GM20431 (cell line): ENCODE measurements around the gene CCNF.
"Not testable (repeated sequence)": the region's sequence is repeated elsewhere in the genome, so short reads cannot be mapped to it uniquely, and the experiment has no call there.

Experiments used
- in situ Hi-C: fragments of 300-500 bp; cut with MseI, MboI; formaldehyde crosslinking; loops from one replicate; pipeline ENCODE4 v1.15.0; 2020; ENCODE audit warnings: low sequenced_read_pairs; ENCODE audit not compliant: unreplicated experiment

Gene CCNF

DNA sequence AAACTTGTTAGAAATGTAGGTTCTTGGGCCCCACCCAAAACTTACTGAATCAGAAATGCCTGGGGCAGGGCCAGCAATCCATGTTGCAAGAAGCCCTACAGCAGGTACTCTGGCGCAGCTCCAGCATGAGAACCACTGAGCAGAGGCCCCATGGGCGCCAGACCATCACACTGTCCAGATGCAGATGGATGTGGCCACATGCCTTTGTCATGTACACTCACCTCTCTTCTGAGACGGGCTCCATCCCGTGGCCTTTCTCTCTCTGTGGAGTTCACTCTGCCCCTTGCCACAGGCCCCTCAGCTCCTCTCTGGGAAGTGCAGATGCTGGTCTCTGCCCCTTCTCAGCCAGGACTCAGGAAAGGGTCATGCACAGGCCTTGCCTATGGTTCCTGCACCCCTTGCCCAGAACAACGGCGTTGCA is 2.3 kb upstream of the CCNF start:
- in situ Hi-C loops = no loop called here

DNA sequence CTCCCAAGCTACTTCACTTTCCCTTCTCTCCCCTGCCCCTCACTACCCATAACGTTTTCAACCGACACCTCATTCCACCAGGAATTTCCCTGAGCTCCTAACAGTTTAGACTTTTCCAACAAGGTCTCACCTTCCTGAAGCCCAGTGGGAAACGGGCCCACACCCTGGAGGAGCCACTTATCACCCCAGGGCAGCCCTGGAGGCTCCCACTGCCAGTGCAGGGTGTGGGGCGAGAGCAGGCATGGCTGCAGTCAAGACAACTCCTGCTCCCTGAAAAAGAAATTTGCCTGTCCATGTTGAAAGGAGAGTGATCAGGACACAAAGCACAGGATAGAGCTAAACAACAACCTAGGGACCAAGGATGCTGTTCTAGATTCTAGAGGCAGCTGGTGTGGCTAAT is 1.7 kb upstream of the CCNF start:
- in situ Hi-C loops = no loop called here

DNA sequence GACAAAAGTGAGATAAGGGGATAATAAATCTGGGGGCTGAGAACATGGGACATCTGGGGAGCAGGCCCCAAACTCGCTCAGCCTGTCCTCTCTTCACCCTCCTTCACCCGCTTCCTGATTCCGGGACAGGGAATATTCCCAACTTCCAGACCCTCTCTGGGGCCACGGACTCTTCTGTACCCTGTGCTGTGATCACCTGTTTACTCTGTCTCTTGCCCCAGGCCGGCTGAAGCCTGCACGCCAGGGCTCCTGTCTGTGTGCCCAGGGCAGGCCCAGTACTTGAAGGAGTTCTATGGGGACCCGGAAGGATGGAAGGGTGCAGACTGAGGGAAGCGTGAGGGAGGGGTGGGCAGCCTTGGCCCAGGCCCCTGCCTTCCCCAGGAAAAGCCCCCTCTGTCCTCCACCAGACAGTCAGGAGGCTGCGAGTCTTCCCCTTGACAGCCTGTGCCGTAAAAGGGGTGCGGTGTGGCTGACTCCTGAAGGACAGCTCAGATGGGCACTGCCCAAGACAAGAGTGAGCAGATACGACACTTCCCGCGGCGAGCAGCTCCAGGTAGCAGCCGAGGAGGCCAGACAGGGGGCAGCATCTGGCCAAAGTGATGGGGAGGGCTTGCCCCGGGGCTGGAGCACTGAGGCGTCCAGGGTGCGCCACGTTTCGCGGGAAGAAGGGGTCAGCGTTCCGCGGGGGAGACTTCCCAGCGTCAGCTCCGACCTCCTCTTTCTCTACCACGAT is 1.0 kb upstream of the CCNF start:
- in situ Hi-C loops = no loop called here

DNA sequence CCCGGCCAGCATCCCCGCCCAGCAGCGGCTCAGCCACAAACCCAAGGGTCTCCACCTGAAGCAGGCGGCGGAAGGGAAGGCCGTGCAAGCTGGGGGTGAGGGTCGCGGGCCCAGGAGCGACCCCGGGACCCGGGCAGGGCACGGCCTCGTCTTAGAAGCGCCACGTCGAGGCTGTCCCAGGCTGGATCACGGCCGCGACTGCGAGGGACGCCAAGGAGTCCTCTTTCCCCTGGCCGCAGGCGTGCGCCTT is 538 bp upstream of the CCNF start:
- in situ Hi-C loops = no loop called here

DNA sequence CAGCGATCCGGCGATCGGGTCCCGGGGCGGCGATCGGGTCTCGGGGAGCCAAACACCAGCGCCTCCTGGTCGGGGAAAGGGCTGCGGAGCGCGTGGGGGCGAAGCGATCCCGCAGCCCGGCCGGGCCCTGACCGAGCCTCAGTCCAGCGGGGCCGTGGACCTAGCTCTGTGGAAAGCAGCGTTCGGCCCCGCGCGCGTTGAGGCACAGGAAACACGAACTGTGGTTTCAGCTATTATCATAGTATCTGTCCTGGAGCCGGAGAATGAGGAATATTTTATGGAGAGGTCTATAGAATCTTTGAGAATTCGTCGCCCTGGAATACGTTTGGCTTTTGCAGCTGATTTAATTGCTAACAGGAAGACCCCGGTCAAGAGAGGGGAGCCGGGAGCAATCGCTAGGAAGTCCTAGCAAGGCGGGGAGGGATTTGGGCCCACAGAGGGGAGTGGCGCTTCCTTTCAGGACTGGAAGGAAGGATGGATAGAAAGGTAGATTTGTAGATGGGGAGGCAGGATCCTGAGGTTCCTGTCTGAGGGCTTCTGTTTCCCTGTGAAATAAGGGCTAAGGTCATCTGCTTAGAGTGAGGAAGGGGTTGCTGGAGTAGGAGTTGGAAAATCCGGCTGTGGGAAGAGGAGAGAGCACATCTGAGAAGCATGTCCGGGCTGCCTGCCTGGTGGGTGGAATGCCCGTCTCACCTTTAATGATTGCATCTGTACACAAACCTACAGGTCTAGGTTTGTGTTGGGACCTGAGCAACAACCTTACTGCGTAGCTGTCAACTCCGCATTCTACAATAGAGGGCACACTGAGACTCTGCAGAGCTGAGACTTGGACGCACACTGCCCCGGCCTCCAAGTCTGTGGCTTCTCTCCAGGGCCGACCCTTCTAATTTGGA is 770 bp downstream of the CCNF start:
- in situ Hi-C loops = no loop called here

DNA sequence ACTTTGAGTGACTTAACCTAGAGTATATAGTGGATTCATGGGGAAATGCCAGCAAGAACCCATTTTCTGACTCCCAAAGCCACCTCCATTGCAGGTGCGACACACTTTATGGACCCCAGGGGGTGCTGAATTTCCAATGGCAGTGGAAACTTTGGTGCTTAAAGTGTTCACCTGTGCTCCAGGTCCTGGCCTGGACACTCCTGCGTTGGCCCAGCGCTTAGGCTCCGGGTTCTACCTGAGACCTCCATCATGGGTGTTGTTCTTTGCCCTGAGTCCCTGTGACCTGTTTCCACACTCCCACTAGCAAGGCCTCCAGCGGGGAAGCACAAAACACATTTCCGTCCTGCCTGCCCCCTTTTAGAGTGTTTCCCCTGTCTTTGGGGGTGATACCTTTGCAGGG is 3.0 kb downstream of the CCNF start:
- in situ Hi-C loops = no loop called here

DNA sequence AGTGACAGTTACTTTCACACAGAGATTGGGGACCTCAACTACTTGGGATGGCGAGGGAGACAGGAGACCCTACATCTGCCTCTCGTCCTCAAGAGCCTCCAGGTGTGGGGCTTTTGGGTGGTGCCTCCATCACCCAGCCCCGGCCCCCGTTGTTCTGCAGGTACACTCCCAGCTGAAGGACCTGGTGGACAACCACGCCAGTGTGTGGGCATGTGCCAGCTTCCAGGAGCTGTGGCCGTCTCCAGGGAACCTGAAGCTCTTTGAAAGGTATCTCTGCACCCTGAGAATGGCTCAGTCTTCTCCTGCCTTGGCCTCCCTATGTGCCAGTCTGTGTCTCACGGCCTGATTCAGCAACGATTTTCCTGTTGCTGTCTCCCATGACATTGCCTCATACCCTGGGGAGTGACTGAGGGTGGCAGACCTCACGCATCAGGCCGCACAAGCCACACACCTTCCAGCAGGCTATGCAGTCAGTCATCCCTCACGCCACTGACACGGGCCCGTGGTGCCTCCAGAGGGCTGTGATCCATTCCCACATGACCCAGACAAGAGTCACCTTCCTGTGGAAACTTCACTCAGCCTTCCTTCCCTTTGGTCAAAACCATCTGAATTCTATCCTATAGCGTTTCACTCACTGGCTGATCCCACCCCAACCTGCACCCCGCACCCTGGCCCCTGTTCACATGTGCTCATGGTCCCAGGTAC is 3.7 kb downstream of the CCNF start:
- in situ Hi-C loops = no loop called here

DNA sequence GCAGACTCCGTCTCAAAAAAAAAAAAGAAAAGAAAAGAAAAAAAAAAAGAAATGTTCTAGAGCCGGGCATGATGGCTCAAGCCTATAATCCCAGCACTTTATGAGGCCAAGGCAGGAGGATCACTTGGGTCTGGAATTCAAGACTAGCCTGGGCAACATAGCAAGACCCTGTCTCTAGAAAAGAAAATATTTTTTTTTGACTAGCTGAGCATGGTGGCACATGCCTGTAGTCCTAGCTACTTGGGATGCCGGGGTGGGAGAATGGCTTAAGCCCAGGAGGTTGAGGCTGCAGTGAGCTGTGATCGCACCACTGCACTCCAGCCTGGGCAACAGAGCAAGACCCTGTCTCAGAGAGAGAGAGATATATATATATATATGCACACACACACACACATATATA is 6.0 kb downstream of the CCNF start:
- in situ Hi-C loops = not testable (repeated sequence)

DNA sequence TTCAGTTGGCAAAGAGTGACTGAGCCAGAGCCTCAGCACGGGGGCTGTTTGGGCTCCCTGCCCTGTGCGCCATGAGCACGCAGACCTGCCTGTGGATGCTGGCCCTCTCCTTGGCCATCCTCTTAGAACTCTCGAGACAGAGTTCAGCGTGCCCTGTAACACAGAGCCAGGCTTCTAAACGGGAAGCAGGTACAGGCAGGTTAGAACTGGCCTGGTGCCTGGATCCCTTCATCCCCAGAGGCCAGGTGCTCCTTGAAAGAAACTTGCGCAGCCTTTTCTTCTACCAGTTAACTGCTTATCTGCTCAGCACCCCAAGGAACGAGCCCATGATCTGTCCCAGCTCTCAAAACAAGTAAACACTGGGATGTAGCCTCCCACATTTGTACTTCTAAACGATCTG is 6.9 kb downstream of the CCNF start:
- in situ Hi-C loops = no loop called here

DNA sequence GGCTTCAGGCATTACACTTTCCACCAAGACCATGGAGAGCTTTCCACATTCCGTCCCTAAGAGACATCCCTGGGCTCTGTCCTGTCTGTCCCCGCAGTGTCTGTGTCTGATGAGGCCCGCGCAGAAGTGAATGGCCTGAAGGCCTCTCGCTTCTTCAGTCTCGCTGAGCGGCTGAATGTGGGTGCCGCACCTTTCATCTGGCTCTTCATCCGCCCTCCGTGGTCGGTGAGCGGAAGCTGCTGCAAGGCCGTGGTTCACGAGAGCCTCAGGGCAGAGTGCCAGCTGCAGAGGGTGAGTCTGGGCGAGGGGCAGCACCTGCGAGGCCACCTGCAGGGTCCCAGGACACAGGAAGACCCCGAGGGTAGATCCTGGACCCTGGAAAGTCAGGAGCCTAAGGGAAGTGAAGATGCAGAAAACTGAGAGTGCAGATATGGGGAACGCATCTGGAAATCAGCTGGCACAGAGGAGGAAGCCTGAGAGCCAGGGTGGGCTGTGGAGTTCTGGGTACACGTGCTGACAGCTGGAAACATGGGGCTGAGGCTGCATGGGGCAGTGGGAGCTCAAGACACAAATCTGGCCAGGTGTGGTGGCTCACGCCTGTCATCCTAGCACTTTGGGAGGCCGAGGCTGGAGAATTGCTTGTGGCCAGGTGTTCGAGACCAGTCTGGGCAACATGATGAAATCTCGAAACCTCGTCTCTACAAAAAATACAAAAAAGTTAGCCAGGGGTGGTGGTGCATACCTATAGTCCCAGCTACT is 8.0 kb downstream of the CCNF start:
- in situ Hi-C loops = no loop called here

DNA sequence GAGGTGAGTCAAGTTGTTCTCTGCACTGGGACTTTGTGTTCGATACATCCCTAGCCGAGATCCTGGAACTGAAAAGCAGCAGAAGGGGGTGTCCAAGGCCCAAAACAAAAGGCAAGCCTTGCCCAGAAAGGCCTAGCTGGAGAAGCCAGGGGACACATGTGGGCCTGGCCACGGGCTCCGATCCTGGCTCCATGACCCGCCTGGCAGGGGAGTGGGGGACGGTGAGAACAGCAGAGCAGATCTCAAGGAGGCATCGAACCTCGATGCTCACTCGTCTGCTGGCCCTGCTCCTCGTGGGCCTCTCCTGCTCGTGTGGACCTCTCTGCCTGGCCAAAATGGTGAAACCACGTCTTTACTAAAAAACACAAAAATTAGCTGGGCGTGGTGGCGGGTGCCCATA is 8.9 kb downstream of the CCNF start:
- in situ Hi-C loops = no loop called here

DNA sequence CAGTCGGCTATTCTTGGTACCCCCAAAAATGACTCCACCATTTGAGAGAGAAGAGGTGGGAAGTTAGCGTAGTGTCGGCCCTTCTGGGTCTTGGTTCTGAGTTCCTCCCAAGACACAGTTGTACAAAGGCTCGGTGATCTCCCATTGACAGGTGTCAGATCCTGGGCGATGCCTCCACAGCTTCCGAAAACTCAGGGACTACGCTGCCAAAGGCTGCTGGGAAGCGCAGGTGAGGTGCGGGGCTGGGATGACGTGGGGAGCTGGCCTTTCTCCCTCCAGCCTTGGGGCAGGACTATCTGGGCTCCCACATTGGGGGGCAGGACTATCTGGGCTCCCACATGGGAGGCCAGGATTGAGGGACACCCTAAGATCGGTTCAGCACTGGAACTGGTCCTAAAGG is 10.4 kb downstream of the CCNF start:
- in situ Hi-C loops = no loop called here

DNA sequence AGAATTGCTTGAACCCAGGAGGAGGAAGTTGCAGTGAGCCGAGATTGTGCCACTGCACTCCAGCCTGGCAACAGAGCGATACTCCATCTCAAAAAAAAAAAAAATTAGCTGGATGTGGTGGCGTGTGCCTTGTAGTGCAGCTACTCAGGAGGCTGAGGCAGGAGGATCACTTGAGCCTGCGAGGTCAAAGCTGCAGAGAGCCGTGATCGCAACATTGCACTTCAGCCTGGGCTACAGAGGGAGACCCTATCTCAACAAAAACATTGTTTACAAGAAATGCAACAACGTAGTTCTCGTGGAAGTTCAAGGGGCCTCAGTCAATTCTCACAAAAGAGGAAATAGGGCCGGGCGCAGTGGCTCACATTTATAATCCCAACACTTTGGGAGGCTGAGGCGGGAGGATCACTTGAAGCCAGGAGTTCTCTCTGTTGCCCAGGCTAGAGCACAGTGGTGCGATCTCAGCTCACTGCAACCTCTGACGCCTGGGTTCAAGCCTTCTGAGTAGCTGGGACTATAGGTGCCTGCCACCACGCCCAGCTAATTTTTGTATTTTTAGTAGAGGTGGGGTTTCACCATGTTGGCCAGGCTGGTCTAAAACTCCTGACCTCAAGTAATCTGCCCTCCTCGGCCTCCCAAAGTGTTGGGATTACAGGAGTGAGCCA is 12.0 kb downstream of the CCNF start:
- in situ Hi-C loops = not testable (repeated sequence)

DNA sequence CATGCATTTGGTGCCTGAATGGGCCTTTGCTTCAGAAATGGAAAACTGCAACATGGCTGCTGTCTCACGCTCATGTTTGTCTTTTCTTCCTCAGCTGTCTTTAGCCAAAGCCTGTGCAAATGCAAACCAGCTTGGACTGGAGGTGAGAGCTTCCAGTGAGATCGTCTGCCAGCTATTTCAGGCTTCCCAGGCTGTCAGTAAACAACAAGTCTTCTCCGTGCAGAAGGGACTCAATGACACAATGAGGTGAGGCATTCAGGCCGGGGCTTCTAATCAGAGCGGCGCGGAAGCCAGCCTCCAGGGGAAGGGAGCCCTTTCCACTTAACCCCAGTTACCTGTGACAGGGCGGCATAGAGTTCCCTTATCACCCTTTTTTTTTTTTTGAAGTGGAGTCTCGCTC is 14.3 kb downstream of the CCNF start:
- in situ Hi-C loops = no loop called here

DNA sequence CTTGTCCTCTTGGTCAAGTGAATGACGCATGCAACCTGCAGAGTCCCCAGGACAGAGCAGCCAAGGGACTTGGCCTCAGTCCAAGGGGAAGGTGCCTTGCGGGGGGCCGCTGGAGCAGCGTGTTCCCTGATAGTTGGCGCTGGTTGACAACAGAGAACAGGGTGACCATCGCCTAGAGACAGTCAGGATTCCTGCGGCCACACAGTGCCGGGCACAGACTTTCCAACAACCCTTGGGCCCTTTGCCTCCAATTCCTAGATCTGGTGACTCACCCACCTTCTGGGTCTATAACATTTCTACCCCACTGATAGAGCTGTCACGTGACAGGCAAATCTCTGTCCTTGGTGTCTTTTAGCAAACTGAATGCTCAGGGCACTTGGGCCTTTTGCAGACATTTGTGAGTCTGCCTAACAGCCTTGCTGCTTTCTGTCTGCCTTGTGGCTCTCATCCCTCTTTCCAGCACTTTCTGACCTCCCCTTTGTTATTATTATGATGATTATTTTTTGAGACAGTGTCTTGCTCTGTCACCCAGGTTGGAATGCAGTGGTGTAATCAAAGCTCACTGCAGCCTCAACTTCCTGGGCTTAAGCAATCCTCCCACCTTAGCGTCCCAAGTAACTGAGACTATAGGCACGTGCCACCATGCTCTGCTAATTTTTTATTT is 18.8 kb downstream of the CCNF start:
- in situ Hi-C loops = no loop called here

DNA sequence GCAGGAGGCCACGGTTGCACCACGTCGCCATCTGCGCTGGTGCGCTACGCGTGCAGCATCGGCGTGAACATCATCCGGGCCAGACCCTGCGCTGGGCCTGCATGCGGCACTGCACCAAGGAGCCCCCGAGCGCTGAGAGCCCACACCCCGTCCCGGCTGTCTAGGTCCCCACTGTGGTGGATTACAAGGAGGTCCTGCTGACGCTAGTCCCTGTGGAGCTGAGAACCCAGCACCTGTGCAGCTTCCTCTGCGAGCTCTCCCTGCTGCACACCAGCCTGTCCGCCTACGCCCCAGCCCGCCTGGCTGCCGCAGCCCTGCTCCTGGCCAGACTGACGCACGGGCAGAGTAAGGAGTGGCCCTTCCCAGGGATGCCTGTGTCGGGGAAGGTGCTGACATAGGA is 19.9 kb downstream of the CCNF start:
- in situ Hi-C loops = no loop called here

DNA sequence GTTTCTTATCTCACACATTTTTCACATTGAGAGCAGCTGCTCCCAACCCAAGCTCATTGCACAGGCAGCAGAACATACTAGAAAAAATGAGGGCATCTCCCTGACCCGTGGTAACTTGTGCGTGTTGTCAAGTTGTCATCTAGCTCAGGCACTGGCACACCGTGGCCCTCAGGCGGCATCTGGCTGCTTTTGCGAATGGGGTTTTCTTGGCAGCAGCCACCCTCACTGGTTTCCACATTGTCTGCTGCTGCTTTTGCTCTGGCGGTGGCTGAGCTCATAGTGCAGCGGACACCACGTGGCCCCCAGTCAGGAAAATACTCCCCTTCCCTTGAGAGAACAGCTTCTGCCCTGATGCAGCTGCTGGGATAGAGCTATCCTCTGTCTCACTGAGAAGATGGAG is 21.3 kb downstream of the CCNF start:
- in situ Hi-C loops = no loop called here

DNA sequence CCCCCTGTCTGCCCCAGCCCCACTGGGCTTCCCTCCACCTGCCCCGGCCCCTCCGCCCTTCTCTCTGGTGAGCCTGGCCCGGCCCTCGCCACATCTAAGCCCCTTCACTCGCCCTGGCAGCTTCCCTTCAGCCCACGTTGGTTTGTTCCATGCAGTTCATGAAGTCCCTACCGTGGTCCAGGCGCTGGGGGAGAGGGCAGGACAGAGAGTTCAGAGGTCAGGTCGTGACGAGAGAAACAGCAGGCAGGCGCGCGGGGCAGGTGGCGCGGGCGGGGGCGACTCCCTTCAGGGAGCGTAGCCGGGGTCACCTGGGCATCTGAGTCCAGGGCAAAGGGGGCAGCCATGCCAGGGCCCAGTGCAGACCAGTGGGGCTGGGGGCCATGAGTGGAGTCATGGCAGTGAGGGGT is 21.7 kb downstream of the CCNF start:
- in situ Hi-C loops = no loop called here

DNA sequence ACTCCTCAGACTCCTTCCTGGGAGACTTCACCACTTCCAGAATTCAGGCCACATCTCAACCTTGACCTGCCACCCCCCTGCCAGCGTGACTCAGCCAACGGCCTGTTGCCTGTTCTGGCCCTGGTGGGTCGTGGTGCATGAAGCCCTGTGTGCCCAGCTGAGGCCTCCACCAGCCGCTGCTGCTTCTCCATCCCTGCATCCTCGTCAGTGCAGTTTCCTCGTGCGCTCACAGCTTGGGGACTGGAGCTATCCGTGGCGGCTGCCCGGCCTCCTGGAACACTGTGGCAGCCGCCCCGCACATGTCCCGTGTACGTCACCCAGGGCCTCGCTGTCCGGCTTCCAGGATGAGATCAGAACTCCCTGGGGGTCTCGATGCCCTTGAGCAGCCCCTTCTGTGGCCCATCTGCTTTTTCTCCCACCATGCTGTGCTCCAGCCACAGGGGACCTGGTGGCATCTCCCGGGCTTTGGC is 22.6 kb downstream of the CCNF start:
- in situ Hi-C loops = no loop called here
